SK-N-SH (cell line): ENCODE data around the gene F8. TPM values are rescaled to one million over a fixed set of nuclear protein-coding genes. Genes with fewer than 3 reads are reported as not detected.

ENCODE experiments used
- CTCF ChIA-PET: fragments of 300-600, 350-600 bp; formaldehyde crosslinking; extraction: SDS; loops from one replicate; lab custom pipeline; 2021; lab: Yijun Ruan, JAX
- POLR2A ChIA-PET: fragments of 350-600 bp; sonication (Branson Sonifier 250); formaldehyde crosslinking; extraction: SDS; loops from one replicate; lab custom pipeline; 2020; ENCODE audit warnings: antibody characterized with exemption, inconsistent platforms; lab: Yijun Ruan, JAX
- DNase-seq: peaks from one replicate; pipeline ENCODE4 v3.0.0; 2012
- H2AFZ ChIP-seq: fragments of 200-600 bp; sonication (generic); 2 replicates; pipeline ENCODE4 v1.8.1; 2016; ENCODE audit warnings: antibody characterized with exemption, mild to moderate bottlenecking, low read depth
- H3F3A ChIP-seq: fragments of 200-600 bp; sonication (generic); replicated peaks from 2 replicates; pipeline ENCODE3; 2016; ENCODE audit warnings: antibody characterized with exemption, mild to moderate bottlenecking; ENCODE audit not compliant: insufficient read depth
- H3K27ac ChIP-seq, 2 experiments: fragments of 200-500 bp in 1 of 2; fragments of 200-600 bp in 1 of 2; sonication (Bioruptor generic) in 1 of 2; sonication (generic), shearing (Covaris generic) in 1 of 2; 2 replicates each; pipeline versions ENCODE4 v1.5.1 to v1.6.1; 2014 to 2016; ENCODE audit warnings: low read depth in 2 of 2, inconsistent platforms in 1 of 2, low read length in 1 of 2, mild to moderate bottlenecking in 1 of 2, mixed read lengths in 1 of 2
- H3K27me3 ChIP-seq: fragments of 200-600 bp; sonication (generic), shearing (Covaris generic); 2 replicates; pipeline ENCODE4 v1.6.1; 2016; ENCODE audit warnings: mixed run types; ENCODE audit not compliant: insufficient read depth
- H3K36me3 ChIP-seq, 2 experiments: fragments of 200-500 bp in 1 of 2; fragments of 200-600 bp in 1 of 2; sonication (Bioruptor generic) in 1 of 2; sonication (generic) in 1 of 2; replicated peaks in 1 of 2; 2 replicates each; pipeline versions ENCODE3 to v1.5.1; 2014 to 2016; ENCODE audit warnings: low read length in 1 of 2, mild to moderate bottlenecking in 1 of 2; ENCODE audit not compliant: insufficient read depth in 2 of 2, control insufficient read depth in 1 of 2
- H3K4me1 ChIP-seq, 2 experiments: fragments of 200-500 bp in 1 of 2; fragments of 200-600 bp in 1 of 2; sonication (Bioruptor generic) in 1 of 2; sonication (generic), shearing (Covaris generic) in 1 of 2; 2 replicates each; pipeline versions ENCODE4 v1.5.1 to v1.6.1; 2014 to 2016; ENCODE audit warnings: low read depth in 1 of 2, low read length in 1 of 2, mixed run types in 1 of 2; ENCODE audit not compliant: insufficient read depth in 2 of 2, control insufficient read depth in 1 of 2
- H3K4me2 ChIP-seq: fragments of 200-600 bp; sonication (generic), shearing (Covaris generic); 2 replicates; pipeline ENCODE4 v1.6.1; 2017; ENCODE audit warnings: mixed run types
- H3K4me3 ChIP-seq, 2 experiments: fragments of 200-500 bp in 1 of 2; fragments of 200-600 bp in 1 of 2; sonication (Bioruptor generic) in 1 of 2; sonication (generic), shearing (Covaris generic) in 1 of 2; 2 replicates each; pipeline versions ENCODE4 v1.5.1 to v1.8.1; 2014 to 2016; ENCODE audit warnings: low read depth in 2 of 2, inconsistent platforms in 1 of 2, low read length in 1 of 2, mild to moderate bottlenecking in 1 of 2, mixed read lengths in 1 of 2, moderate library complexity in 1 of 2
- H3K79me2 ChIP-seq: fragments of 200-600 bp; sonication (generic); 2 replicates; pipeline ENCODE4 v1.8.1; 2017; ENCODE audit warnings: mild to moderate bottlenecking; ENCODE audit not compliant: insufficient read depth
- H3K9ac ChIP-seq: fragments of 200-600 bp; sonication (generic); 2 replicates; pipeline ENCODE4 v1.6.1; 2017; ENCODE audit warnings: mixed run types
- H3K9me2 ChIP-seq: fragments of 200-600 bp; sonication (generic); 2 replicates; pipeline ENCODE4 v1.6.1; 2017; ENCODE audit warnings: mixed run types
- H3K9me3 ChIP-seq: fragments of 200-600 bp; sonication (generic); 2 replicates; pipeline ENCODE4 v1.6.1; 2017; ENCODE audit warnings: mixed run types, mild to moderate bottlenecking, moderate library complexity
- H4K20me1 ChIP-seq: fragments of 200-600 bp; sonication (generic); 2 replicates; pipeline ENCODE4 v1.6.1; 2017; ENCODE audit warnings: mild to moderate bottlenecking, mixed run types; ENCODE audit not compliant: insufficient read depth
- CHD2 ChIP-seq: fragments of 150-350 bp; IDR thresholded peaks from 2 replicates; pipeline ENCODE4 v1.6.1; 2018; ENCODE audit warnings: low read length; ENCODE audit not compliant: partially characterized antibody
- CTCF ChIP-seq: fragments of 200-600 bp; sonication (generic); IDR thresholded peaks from 2 replicates; pipeline ENCODE4 v1.6.1; 2017; ENCODE audit warnings: antibody characterized with exemption, mild to moderate bottlenecking, moderate library complexity
- EP300 ChIP-seq, 2 experiments: IDR thresholded peaks; 2 replicates each; pipeline versions ENCODE4 v1.4.0 to v1.6.1; 2012; ENCODE audit warnings: borderline replicate concordance in 1 of 2, low read depth in 1 of 2, low read length in 1 of 2
- FOSL2 ChIP-seq: IDR thresholded peaks from 2 replicates; pipeline ENCODE4 v1.4.0; 2012; ENCODE audit warnings: low read depth, mild to moderate bottlenecking, moderate library complexity, borderline replicate concordance
- GABPA ChIP-seq: IDR thresholded peaks from 2 replicates; pipeline ENCODE4 v1.4.0; 2012; ENCODE audit warnings: low read depth, mild to moderate bottlenecking
- IRF3 ChIP-seq: fragments of 150-350 bp; IDR thresholded peaks from 2 replicates; pipeline ENCODE4 v1.6.1; 2016; ENCODE audit warnings: mild to moderate bottlenecking, low read depth, low read length
- MEF2A ChIP-seq: IDR thresholded peaks from 2 replicates; pipeline ENCODE4 v1.4.0; 2012; ENCODE audit warnings: low read depth, borderline replicate concordance
- MXI1 ChIP-seq: IDR thresholded peaks from 2 replicates; pipeline ENCODE4 v1.6.1; 2012; ENCODE audit warnings: mild to moderate bottlenecking, low read depth, low read length, improper control_type of control experiment
- NFIC ChIP-seq: IDR thresholded peaks from 2 replicates; pipeline ENCODE4 v1.4.0; 2012; ENCODE audit warnings: borderline replicate concordance
- POLR2AphosphoS5 ChIP-seq: IDR thresholded peaks from 2 replicates; pipeline ENCODE4 v1.6.1; 2012; ENCODE audit warnings: low read depth, low read length
- RAD21 ChIP-seq: IDR thresholded peaks from 2 replicates; pipeline ENCODE4 v1.6.1; 2012; ENCODE audit warnings: mild to moderate bottlenecking, low read length
- REST ChIP-seq: IDR thresholded peaks from 2 replicates; pipeline ENCODE4 v1.6.1; 2012; ENCODE audit warnings: mild to moderate bottlenecking, low read depth, low read length, moderate library complexity
- RFX5 ChIP-seq: IDR thresholded peaks from 2 replicates; pipeline ENCODE4 v1.6.1; 2012; ENCODE audit warnings: mild to moderate bottlenecking, improper control_type of control experiment, low read length
- RXRA ChIP-seq: IDR thresholded peaks from 2 replicates; pipeline ENCODE4 v1.4.0; 2012; ENCODE audit warnings: low read depth, mild to moderate bottlenecking, borderline replicate concordance
- SIN3A ChIP-seq: IDR thresholded peaks from 2 replicates; pipeline ENCODE4 v1.6.1; 2012; ENCODE audit warnings: low read depth, mild to moderate bottlenecking, low read length, moderate library complexity, borderline replicate concordance
- SMC3 ChIP-seq: IDR thresholded peaks from 2 replicates; pipeline ENCODE4 v1.6.1; 2012; ENCODE audit warnings: low read depth, low read length, improper control_type of control experiment
- TAF1 ChIP-seq: IDR thresholded peaks from 2 replicates; pipeline ENCODE4 v1.6.1; 2012; ENCODE audit warnings: low read depth, mild to moderate bottlenecking, low read length, moderate library complexity, borderline replicate concordance
- TEAD4 ChIP-seq: IDR thresholded peaks from 2 replicates; pipeline ENCODE4 v1.4.0; 2012; ENCODE audit warnings: mild to moderate bottlenecking, borderline replicate concordance; ENCODE audit not compliant: insufficient read depth
- USF2 ChIP-seq: fragments of 150-350 bp; IDR thresholded peaks from 2 replicates; pipeline ENCODE4 v1.6.1; 2017; ENCODE audit warnings: antibody characterized with exemption, low read length, low read depth, borderline replicate concordance
- YY1 ChIP-seq: IDR thresholded peaks from 2 replicates; pipeline ENCODE4 v1.4.0; 2012; ENCODE audit warnings: low read depth, mild to moderate bottlenecking
- WGBS: methylation state at CpG from one replicate; pipeline ENCODE4 v1.1.6; 2017; ENCODE audit warnings: low lambda C conversion rate; 5-methylcytosine and 5-hydroxymethylcytosine counted together
- polyA plus RNA-seq, 3 experiments: library from polyadenylated mRNA; depleted of rRNA; stranded (reverse); fragments of >200 nt; gene quantifications; 2 replicates each; pipeline ENCODE4 v1.2.3, GENCODE V29; 2012

Gene F8
- polyA plus RNA-seq, 1 of the 3 experiments (the other 2 are of a cell fraction), result 2.5 TPM

GRCh38 chrX:154833746-154834274, 188.7 kb downstream of the F8 start:
- Histone ChIP-seq H4K20me1 (no peaks in the 10 kb centered on the region), H3K4me3 (no peak overlapping the region), H3F3A (no peaks in the 10 kb centered on the region), H3K9me3 (no peaks in the 10 kb centered on the region), H2AFZ (no peak overlapping the region), H3K9me2 (no peaks in the 10 kb centered on the region), H3K9ac (no peak overlapping the region), H3K36me3 (no peaks in the 10 kb centered on the region), H3K79me2 (no peaks in the 10 kb centered on the region), H3K4me1 (no peaks in the 10 kb centered on the region), H3K4me2 (no peak overlapping the region), H3K27ac (no peak overlapping the region), H3K27me3 (no peaks in the 10 kb centered on the region)
- ChIA-PET CTCF (interaction anchor here (1.3 to 1.5 kb wide), 2 partner anchors 84 to 85 kb away, joined by 3 to 6 read pairs; no protein-coding TSS in a partner anchor), POLR2A (no interaction called here)
- no peak for DNase-seq
- 32% methylated on average over 3 of the region's 3 CpGs for WGBS
- TF ChIP-seq TAF1 (no peak), NFIC (no peak), RXRA (no peak), RFX5 (no peak), RAD21 (no peak), POLR2AphosphoS5 (no peak), SMC3 (no peak), USF2 (no peak), EP300 (IDR thresholded peaks at IDR 0.05; ENCODE audit: borderline replicate concordance in 1 of 2, low read depth in 1 of 2, low read length in 1 of 2) (no peak), SIN3A (no peak), YY1 (no peak), TEAD4 (no peak), CTCF (no peak), MXI1 (no peak), FOSL2 (no peak)

- no peaks in the 10 kb centered on the region for H4K20me1 ChIP-seq
- no peak overlapping the region for H2AFZ ChIP-seq
- 0% methylated on average over 1 of the region's 1 CpG for WGBS
- CTCF ChIA-PET, result interaction anchor here (0.7 kb wide), 1 partner anchor 11 kb away, joined by 3 read pairs; no protein-coding TSS in a partner anchor
- H3K27me3 ChIP-seq, result no peaks in the 10 kb centered on the region
- no peak overlapping the region for H3K4me3 ChIP-seq
- H3K9me2 ChIP-seq, result no peaks in the 10 kb centered on the region
- H3F3A ChIP-seq, result no peaks in the 10 kb centered on the region
- no peak overlapping the region for H3K4me2 ChIP-seq
- H3K79me2 ChIP-seq, result no peaks in the 10 kb centered on the region
- POLR2A ChIA-PET, result no interaction called here
- no peaks in the 10 kb centered on the region for H3K4me1 ChIP-seq
- no peak overlapping the region for H3K9ac ChIP-seq
- DNase-seq, result no peak
- H3K9me3 ChIP-seq, result no peaks in the 10 kb centered on the region
- no peaks in the 10 kb centered on the region for H3K36me3 ChIP-seq
- H3K27ac ChIP-seq, result no peak overlapping the region
- TF ChIP-seq REST (no peak), MEF2A (no peak), GABPA (no peak), SMC3 (no peak), POLR2AphosphoS5 (no peak), IRF3 (no peak), RXRA (no peak), CHD2 (no peak), FOSL2 (no peak)
Observed at GRCh38 chrX:154829926-154830442, 192.5 kb downstream of the F8 start.
